Measurements from ENCODE around the gene BANP. TPM values are rescaled to one million over a fixed set of nuclear protein-coding genes. Genes with fewer than 3 reads are reported as not detected.
"Not testable (repeated sequence)": the region's sequence is repeated elsewhere in the genome, so short reads cannot be mapped to it uniquely, and the experiment has no call there.

The BANP gene
- total and polyA plus RNA-seq, 2 experiments from 2014 or later = 26.7 to 27.9 TPM

DNA sequence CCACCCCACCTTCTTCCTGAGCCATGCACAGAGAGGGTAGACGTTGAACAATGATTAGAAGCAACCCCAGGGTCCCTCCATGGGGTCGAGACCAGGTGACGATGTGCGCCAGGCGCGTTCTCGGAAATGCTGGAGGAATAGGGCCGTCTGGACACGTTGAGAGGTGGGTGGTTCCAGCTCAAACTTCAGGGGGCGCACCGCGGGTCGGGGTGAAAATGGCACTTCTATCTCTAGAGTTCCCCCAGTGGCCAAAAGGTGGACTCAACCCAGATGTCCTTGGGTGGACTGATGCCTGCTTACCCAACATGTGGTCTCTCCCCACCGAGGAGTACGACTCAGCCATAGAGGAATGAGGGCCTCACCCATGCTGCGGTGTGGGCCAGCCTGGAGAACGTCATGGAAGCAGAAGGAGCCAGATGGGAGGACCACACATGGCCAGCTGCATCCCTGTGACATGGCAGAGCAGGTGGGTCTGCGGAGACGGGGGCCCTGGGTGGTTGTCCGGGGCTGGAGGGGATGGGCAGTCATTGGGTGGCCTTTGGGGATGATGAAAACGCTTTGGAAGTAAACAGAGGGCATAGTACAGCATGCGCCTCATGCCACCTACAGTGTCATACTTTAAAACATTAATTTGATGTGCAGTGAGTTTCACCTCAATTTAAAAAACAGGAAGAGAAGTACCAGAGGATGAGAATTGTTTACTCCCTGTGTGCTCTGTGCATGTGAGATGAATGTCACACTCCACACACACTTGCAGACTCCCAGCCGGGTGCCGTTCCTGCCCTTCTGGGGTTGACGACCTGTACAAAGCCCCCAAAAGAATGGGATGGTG, 147.7 kb downstream of the BANP start:
- DNase-seq (ENCODE audit: low read depth in 1 of 2, low spot score in 1 of 2) = peak in 1 of 2 donors; percentile 36
- H3K4me3 ChIP-seq; H3K9me3 ChIP-seq (ENCODE audit: low read depth); H3K4me1 ChIP-seq (ENCODE audit: low read depth); H3K27me3 ChIP-seq; H3K27ac ChIP-seq; H3K36me3 ChIP-seq: not testable (repeated sequence)

DNA sequence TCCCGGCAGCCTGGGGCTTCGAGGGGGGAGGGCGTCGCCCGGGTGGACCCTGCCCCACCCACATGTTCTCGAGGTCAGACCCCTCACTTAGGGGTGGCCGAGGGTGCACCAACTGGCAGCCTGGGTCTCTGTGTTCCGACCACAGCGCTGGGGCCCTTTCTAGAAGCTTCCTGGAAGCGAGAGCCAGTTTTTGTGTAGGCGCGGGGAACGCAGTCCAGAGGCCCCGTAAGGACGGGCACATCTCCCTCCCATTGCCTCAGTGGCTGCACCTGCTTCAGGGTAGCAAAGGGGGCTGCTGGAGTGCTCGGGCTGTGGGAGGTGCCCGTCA, 148.3 kb downstream of the BANP start:
- DNase-seq (ENCODE audit: low read depth in 1 of 2, low spot score in 1 of 2) = no peak

GRCh38 chr16:88099956-88100355, 148.7 kb downstream of the BANP start:
- H3K4me3 ChIP-seq; H3K4me1 ChIP-seq (ENCODE audit: low read depth); H3K27ac ChIP-seq; H3K36me3 ChIP-seq; H3K27me3 ChIP-seq; DNase-seq (ENCODE audit: low read depth in 1 of 2, low spot score in 1 of 2); H3K9me3 ChIP-seq (ENCODE audit: low read depth): not testable (repeated sequence)

More for the DNA sequence above, 148.3 kb downstream of the BANP start:
- Histone ChIP-seq H3K4me1 (ENCODE audit: low read depth) (no peaks in the 10 kb centered on the region), H3K27me3 (no peaks in the 10 kb centered on the region), H3K4me3 (no peak overlapping the region), H3K36me3 (no peaks in the 10 kb centered on the region), H3K27ac (no peak overlapping the region), H3K9me3 (ENCODE audit: low read depth) (no peaks in the 10 kb centered on the region)
- TF ChIP-seq CTCF (IDR thresholded peaks at IDR 0.05; ENCODE audit: low read depth, low read length) = no peak

DNA sequence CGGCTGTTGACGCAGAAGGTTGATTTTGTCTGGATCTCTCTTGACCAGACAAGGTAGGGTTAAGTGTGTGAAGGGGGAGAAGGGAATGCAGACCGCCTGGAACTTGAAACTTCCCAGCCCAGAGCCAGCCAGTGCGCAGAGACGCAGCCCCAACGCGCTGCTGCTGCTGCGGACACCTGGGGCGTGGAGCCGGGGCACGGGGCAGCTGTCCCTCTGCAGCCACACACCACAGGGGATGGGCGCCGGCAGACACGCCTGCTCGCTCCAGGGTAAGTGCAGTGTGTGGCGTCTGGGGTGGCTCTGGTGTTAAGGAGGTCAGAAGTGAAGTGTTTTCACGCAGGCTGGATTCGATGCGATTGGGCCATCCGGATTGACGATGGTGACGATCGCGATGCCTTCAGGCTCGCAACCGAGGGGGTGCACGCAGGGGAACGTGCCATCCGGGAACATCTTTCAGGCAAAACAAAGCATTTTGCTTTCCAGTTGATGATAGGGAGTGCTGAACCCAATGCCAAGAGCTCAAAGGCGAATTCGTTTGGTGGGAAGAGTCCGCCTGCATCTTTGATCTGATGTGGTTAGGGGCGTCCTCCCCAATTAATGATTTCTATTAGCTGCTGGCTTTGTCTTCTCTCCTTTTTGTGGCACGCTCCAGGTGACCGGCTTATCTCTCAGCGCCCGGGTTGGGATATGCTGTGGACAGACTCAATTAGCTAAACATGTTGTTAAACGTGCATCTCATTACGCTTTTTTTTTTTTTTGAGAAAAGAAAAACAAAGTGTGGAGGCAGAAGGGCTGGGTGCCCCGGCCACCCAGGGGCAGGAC, 149.8 kb downstream of the BANP start:
- H3K4me3 ChIP-seq = not testable (repeated sequence)

GRCh38 chr16:88101623-88102105, 150.4 kb downstream of the BANP start:
- DNase-seq (ENCODE audit: low read depth in 1 of 2, low spot score in 1 of 2); H3K36me3 ChIP-seq; H3K27me3 ChIP-seq; H3K27ac ChIP-seq; H3K4me3 ChIP-seq; H3K4me1 ChIP-seq (ENCODE audit: low read depth); H3K9me3 ChIP-seq (ENCODE audit: low read depth): not testable (repeated sequence)

More for the DNA sequence above, 149.8 kb downstream of the BANP start:
- DNase-seq (ENCODE audit: low read depth in 1 of 2, low spot score in 1 of 2) = peak in 1 of 2 donors; percentile 62
- H3K27ac ChIP-seq; H3K27me3 ChIP-seq; H3K36me3 ChIP-seq; H3K9me3 ChIP-seq (ENCODE audit: low read depth); H3K4me1 ChIP-seq (ENCODE audit: low read depth): not testable (repeated sequence)

- DNase-seq (ENCODE audit: low read depth in 1 of 2, low spot score in 1 of 2) = no peak
- Histone ChIP-seq H3K36me3 (no peaks in the 10 kb centered on the region), H3K9me3 (ENCODE audit: low read depth) (no peaks in the 10 kb centered on the region), H3K27me3 (no peaks in the 10 kb centered on the region), H3K4me1 (ENCODE audit: low read depth) (no peaks in the 10 kb centered on the region), H3K27ac (no peak overlapping the region), H3K4me3 (no peak overlapping the region)
- TF ChIP-seq CTCF (IDR thresholded peaks at IDR 0.05; ENCODE audit: low read depth, low read length) = no peak
Observed at GRCh38 chr16:88102597-88102996, 151.4 kb downstream of the BANP start.

DNA sequence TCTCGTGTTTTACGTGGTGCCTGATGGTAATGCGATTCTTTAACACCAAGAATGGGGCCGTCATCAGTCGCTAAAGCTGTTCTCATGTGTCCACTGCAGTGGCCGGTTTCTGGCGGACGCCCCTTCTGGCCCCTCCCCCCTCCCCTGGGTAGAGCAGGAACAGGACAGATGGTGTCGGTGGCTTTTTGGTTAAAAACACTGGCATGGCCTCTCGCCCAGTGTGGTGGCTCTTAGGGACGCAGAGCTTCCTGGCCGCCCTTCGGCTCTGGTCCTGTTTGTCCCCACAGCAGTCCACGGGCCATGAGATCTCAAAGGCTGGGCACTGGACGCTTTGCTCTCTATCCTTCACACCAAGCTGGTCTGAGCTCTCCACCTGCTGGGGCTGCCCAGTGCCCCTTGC, 151.8 kb downstream of the BANP start:
- TF ChIP-seq CTCF (IDR thresholded peaks at IDR 0.05; ENCODE audit: low read depth, low read length) = no peak
- H3K9me3 ChIP-seq (ENCODE audit: low read depth) = no peaks in the 10 kb centered on the region
- H3K36me3 ChIP-seq = no peaks in the 10 kb centered on the region
- no peaks in the 10 kb centered on the region for H3K27me3 ChIP-seq
- no peak for DNase-seq (ENCODE audit: low read depth in 1 of 2, low spot score in 1 of 2)
- H3K4me3 ChIP-seq = no peak overlapping the region
- H3K4me1 ChIP-seq (ENCODE audit: low read depth) = no peaks in the 10 kb centered on the region
- no peak overlapping the region for H3K27ac ChIP-seq

All from cardiac muscle cell (in vitro differentiated cells and primary cell).